Sciatic nerve (tissue), 2 donors: Measurements from ENCODE around the gene CREB5. TPM values are rescaled to one million over a fixed set of nuclear protein-coding genes. Genes with fewer than 3 reads are reported as not detected.

Experiments
- ATAC-seq: fragments of 200-7000 bp; cut with Tn5 transposase; one replicate; pipeline ENCODE4 v1.9.1; 2020; ENCODE audit warnings: mild to moderate bottlenecking, moderate library complexity
- DNase-seq: peaks from one replicate; pipeline ENCODE4 v3.0.0-alpha.2; 2020; ENCODE audit warnings: low spot score
- intact Hi-C: fragments of 100-400 bp; cut with DNase I; formaldehyde crosslinking; loops from one replicate; pipeline ENCODE4 v1.14.2; 2022
- total RNA-seq: library from RNA; stranded (reverse); fragmentation: NEBNext Ultra II Directional; extraction: Animal tissue kit (Norgen Biotek cat#: 25700); gene quantifications from one replicate; pipeline ENCODE4 v1.2.1, GENCODE V29; 2021
- donor health status: DM: no; HTN: no; CAD: no.
- donor health status: DM: no; HTN: no; CAD: no.

Gene CREB5
- total RNA-seq, 1 donor from 2014 or later = 20.1 TPM

- intact Hi-C loops = loop anchor here (5.0 kb wide), 1 partner anchor 987 kb away; no protein-coding TSS in a partner anchor
- DNase-seq (no peak), ATAC-seq (no peak)
Measured at GRCh38 chr7:28430616-28431015, 18.3 kb downstream of the CREB5 start.

GRCh38 chr7:28432105-28432504 is 19.8 kb downstream of the CREB5 start:
- intact Hi-C loops = loop anchor here (5.0 kb wide), 1 partner anchor 985 kb away; no protein-coding TSS in a partner anchor
- DNase-seq = no peak
- peak; percentile 81 for ATAC-seq

GRCh38 chr7:28433039-28433438 is 20.7 kb downstream of the CREB5 start:
- no peak for DNase-seq
- ATAC-seq = no peak
- intact Hi-C loops = loop anchor here (5.0 kb wide), 1 partner anchor 984 kb away; no protein-coding TSS in a partner anchor

- intact Hi-C loops = loop anchor here (5.0 kb wide), 1 partner anchor 984 kb away; no protein-coding TSS in a partner anchor
- ATAC-seq = peak; percentile 43
- peak; percentile 64 for DNase-seq
Measured at GRCh38 chr7:28433699-28434219, 21.4 kb downstream of the CREB5 start.

- DNase-seq (no peak), ATAC-seq (no peak)
- intact Hi-C loops = loop anchor here (5.0 kb wide), 1 partner anchor 983 kb away; no protein-coding TSS in a partner anchor
Measured at GRCh38 chr7:28434510-28434909, 22.2 kb downstream of the CREB5 start.

GRCh38 chr7:28435152-28435551 is 22.8 kb downstream of the CREB5 start:
- intact Hi-C loops = no loop called here
- ATAC-seq (no peak), DNase-seq (no peak)

GRCh38 chr7:28435732-28436378 is 23.5 kb downstream of the CREB5 start:
- no peak for ATAC-seq
- DNase-seq = no peak
- intact Hi-C loops = no loop called here

- DNase-seq (no peak), ATAC-seq (no peak)
- intact Hi-C loops = no loop called here
Measured at GRCh38 chr7:28440055-28440601, 27.8 kb downstream of the CREB5 start.

GRCh38 chr7:28442540-28443420 is 30.5 kb downstream of the CREB5 start:
- ATAC-seq = no peak
- DNase-seq = no peak
- intact Hi-C loops = no loop called here

GRCh38 chr7:28446131-28446530 is 33.8 kb downstream of the CREB5 start:
- DNase-seq (no peak), ATAC-seq (no peak)
- intact Hi-C loops = no loop called here

GRCh38 chr7:28447071-28447470 is 34.8 kb downstream of the CREB5 start:
- intact Hi-C loops = no loop called here
- no peak for DNase-seq
- no peak for ATAC-seq

- DNase-seq (no peak), ATAC-seq (no peak)
- intact Hi-C loops = no loop called here
Measured at GRCh38 chr7:28448708-28449107, 36.4 kb downstream of the CREB5 start.

GRCh38 chr7:28452681-28453080 is 40.4 kb downstream of the CREB5 start:
- intact Hi-C loops = loop anchor here (5.0 kb wide), 1 partner anchor 360 kb away; no protein-coding TSS in a partner anchor
- ATAC-seq (no peak), DNase-seq (no peak)

- DNase-seq = no peak
- no peak for ATAC-seq
- intact Hi-C loops = no loop called here
Measured at GRCh38 chr7:28455486-28455885, 43.2 kb downstream of the CREB5 start.

GRCh38 chr7:28456044-28456443 is 43.7 kb downstream of the CREB5 start:
- ATAC-seq (no peak), DNase-seq (no peak)
- intact Hi-C loops = no loop called here

GRCh38 chr7:28458732-28459131 is 46.4 kb downstream of the CREB5 start:
- DNase-seq (no peak), ATAC-seq (no peak)
- intact Hi-C loops = no loop called here

- ATAC-seq (no peak), DNase-seq (no peak)
- intact Hi-C loops = no loop called here
Measured at GRCh38 chr7:28459306-28459705, 47.0 kb downstream of the CREB5 start.

GRCh38 chr7:28465697-28466096 is 53.4 kb downstream of the CREB5 start:
- ATAC-seq = no peak
- intact Hi-C loops = no loop called here
- no peak for DNase-seq

GRCh38 chr7:28466341-28466740 is 54.0 kb downstream of the CREB5 start:
- no peak for ATAC-seq
- intact Hi-C loops = no loop called here
- no peak for DNase-seq

GRCh38 chr7:28466885-28467284 is 54.6 kb downstream of the CREB5 start:
- DNase-seq (no peak), ATAC-seq (no peak)
- intact Hi-C loops = no loop called here
